ENCODE data around the gene IQCM.

The IQCM gene

DNA sequence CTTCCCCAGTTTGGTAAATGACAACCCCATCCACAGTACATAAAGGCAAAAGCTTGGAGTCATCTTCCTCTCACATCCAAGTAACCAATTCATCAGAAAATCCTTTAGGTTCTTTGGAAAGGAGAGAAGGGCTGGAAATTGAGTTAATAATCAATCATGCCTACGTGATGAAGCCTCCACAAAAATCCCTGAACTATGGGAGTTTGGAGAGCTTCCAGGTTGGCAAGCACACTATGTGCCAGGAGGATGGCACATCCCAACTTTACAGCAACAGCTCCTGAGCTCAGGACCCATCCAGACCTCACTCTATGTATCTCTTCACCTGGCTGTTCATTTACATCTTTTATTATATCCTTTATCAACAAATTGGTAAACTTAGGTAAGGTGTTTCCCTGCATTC lies 98.9 kb downstream of the IQCM start:
- no peaks in the 10 kb centered on the region for H3K27me3 ChIP-seq (ENCODE audit: control insufficient read depth in 2 of 2, insufficient read depth in 2 of 2, low read length in 2 of 2)
- no peaks in the 10 kb centered on the region for H3K4me1 ChIP-seq (ENCODE audit: control insufficient read depth in 2 of 2, insufficient read depth in 2 of 2, low read length in 2 of 2)
- no peak overlapping the region for H3K9ac ChIP-seq (ENCODE audit: low read depth in 1 of 2, low read length in 2 of 2)
- H3K9me3 ChIP-seq (ENCODE audit: control insufficient read depth in 2 of 2, low read length in 2 of 2) = peaks cover 0 to 3% of the 10 kb centered on the region in 2 donors
- H3K27ac ChIP-seq (ENCODE audit: low read depth in 2 of 2, low read length in 2 of 2) = no peak overlapping the region
- H3K36me3 ChIP-seq (ENCODE audit: control insufficient read depth in 2 of 2, insufficient read depth in 2 of 2, low read length in 2 of 2) = no peaks in the 10 kb centered on the region
- H3K4me3 ChIP-seq (ENCODE audit: low read length in 2 of 2) = no peak overlapping the region

- Histone ChIP-seq H3K4me1 (ENCODE audit: control insufficient read depth in 2 of 2, insufficient read depth in 2 of 2, low read length in 2 of 2) (peaks cover 0 to 3% of the 10 kb centered on the region in 2 donors), H3K27ac (ENCODE audit: low read depth in 2 of 2, low read length in 2 of 2) (no peak overlapping the region), H3K9ac (ENCODE audit: low read depth in 1 of 2, low read length in 2 of 2) (no peak overlapping the region), H3K9me3 (ENCODE audit: control insufficient read depth in 2 of 2, low read length in 2 of 2) (peaks cover 0 to 3% of the 10 kb centered on the region in 2 donors), H3K4me3 (ENCODE audit: low read length in 2 of 2) (no peak overlapping the region), H3K36me3 (ENCODE audit: control insufficient read depth in 2 of 2, insufficient read depth in 2 of 2, low read length in 2 of 2) (no peaks in the 10 kb centered on the region), H3K27me3 (ENCODE audit: control insufficient read depth in 2 of 2, insufficient read depth in 2 of 2, low read length in 2 of 2) (no peaks in the 10 kb centered on the region)
These were observed 99.6 kb downstream of the IQCM start for GRCh38 chr4:149715822-149716585.

- H3K4me1 ChIP-seq (ENCODE audit: control insufficient read depth in 2 of 2, insufficient read depth in 2 of 2, low read length in 2 of 2) = peaks cover 0 to 11% of the 10 kb centered on the region in 2 donors
- no peak overlapping the region for H3K27ac ChIP-seq (ENCODE audit: low read depth in 2 of 2, low read length in 2 of 2)
- H3K4me3 ChIP-seq (ENCODE audit: low read length in 2 of 2) = no peak overlapping the region
- H3K9me3 ChIP-seq (ENCODE audit: control insufficient read depth in 2 of 2, low read length in 2 of 2) = peaks cover 0 to 3% of the 10 kb centered on the region in 2 donors
- no peak overlapping the region for H3K9ac ChIP-seq (ENCODE audit: low read depth in 1 of 2, low read length in 2 of 2)
- no peaks in the 10 kb centered on the region for H3K36me3 ChIP-seq (ENCODE audit: control insufficient read depth in 2 of 2, insufficient read depth in 2 of 2, low read length in 2 of 2)
- no peaks in the 10 kb centered on the region for H3K27me3 ChIP-seq (ENCODE audit: control insufficient read depth in 2 of 2, insufficient read depth in 2 of 2, low read length in 2 of 2)
These were observed 102.6 kb downstream of the IQCM start for GRCh38 chr4:149713031-149713430.

DNA sequence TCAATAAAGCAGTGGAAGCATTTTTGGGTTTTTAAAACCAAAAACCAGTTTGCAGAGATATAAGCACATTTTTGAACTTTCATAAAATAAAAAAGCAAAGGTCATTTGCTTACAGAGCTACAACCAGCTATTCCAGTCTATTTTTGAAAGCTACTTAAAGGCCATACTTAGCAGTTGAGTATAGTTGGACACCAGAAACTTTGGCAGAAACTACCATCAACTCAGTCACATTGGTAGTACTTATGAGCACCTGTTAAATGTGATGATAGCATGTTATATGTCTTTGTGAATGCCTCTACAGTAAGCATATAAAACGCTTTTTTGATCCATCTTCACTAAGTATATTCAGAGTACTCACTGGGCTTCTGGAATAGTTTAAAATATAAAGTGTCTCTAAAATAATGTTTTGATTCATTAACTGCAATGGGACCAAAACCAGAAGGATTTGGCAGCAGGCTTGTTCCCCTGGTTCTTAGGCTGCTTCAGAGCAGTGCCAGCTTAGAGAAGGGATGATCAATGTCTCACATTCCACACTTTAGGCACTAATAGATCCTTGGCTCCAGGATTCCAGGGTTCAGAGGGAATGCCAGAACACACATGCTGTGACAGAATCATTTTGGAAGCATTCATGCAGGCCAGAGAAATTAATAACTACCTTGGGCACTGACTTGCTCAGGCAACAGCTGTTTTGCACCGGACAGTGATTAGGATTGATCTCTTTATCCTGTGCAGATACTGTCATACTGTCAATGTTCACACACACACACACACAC lies 103.9 kb downstream of the IQCM start:
- H3K36me3 ChIP-seq (ENCODE audit: control insufficient read depth in 2 of 2, insufficient read depth in 2 of 2, low read length in 2 of 2) = no peaks in the 10 kb centered on the region
- H3K4me3 ChIP-seq (ENCODE audit: low read length in 2 of 2) = no peak overlapping the region
- H3K4me1 ChIP-seq (ENCODE audit: control insufficient read depth in 2 of 2, insufficient read depth in 2 of 2, low read length in 2 of 2) = peaks cover 0 to 11% of the 10 kb centered on the region in 2 donors
- H3K27ac ChIP-seq (ENCODE audit: low read depth in 2 of 2, low read length in 2 of 2) = no peak overlapping the region
- H3K27me3 ChIP-seq (ENCODE audit: control insufficient read depth in 2 of 2, insufficient read depth in 2 of 2, low read length in 2 of 2) = no peaks in the 10 kb centered on the region
- H3K9me3 ChIP-seq (ENCODE audit: control insufficient read depth in 2 of 2, low read length in 2 of 2) = peaks cover 0 to 3% of the 10 kb centered on the region in 2 donors
- H3K9ac ChIP-seq (ENCODE audit: low read depth in 1 of 2, low read length in 2 of 2) = no peak overlapping the region

- H3K4me1 ChIP-seq (ENCODE audit: control insufficient read depth in 2 of 2, insufficient read depth in 2 of 2, low read length in 2 of 2) = peaks cover 0 to 11% of the 10 kb centered on the region in 2 donors
- no peak overlapping the region for H3K27ac ChIP-seq (ENCODE audit: low read depth in 2 of 2, low read length in 2 of 2)
- H3K9me3 ChIP-seq (ENCODE audit: control insufficient read depth in 2 of 2, low read length in 2 of 2) = no peaks in the 10 kb centered on the region
- no peaks in the 10 kb centered on the region for H3K27me3 ChIP-seq (ENCODE audit: control insufficient read depth in 2 of 2, insufficient read depth in 2 of 2, low read length in 2 of 2)
- H3K9ac ChIP-seq (ENCODE audit: low read depth in 1 of 2, low read length in 2 of 2) = no peak overlapping the region
- no peak overlapping the region for H3K4me3 ChIP-seq (ENCODE audit: low read length in 2 of 2)
- no peaks in the 10 kb centered on the region for H3K36me3 ChIP-seq (ENCODE audit: control insufficient read depth in 2 of 2, insufficient read depth in 2 of 2, low read length in 2 of 2)
These were observed 106.0 kb downstream of the IQCM start for GRCh38 chr4:149709640-149710039.

DNA sequence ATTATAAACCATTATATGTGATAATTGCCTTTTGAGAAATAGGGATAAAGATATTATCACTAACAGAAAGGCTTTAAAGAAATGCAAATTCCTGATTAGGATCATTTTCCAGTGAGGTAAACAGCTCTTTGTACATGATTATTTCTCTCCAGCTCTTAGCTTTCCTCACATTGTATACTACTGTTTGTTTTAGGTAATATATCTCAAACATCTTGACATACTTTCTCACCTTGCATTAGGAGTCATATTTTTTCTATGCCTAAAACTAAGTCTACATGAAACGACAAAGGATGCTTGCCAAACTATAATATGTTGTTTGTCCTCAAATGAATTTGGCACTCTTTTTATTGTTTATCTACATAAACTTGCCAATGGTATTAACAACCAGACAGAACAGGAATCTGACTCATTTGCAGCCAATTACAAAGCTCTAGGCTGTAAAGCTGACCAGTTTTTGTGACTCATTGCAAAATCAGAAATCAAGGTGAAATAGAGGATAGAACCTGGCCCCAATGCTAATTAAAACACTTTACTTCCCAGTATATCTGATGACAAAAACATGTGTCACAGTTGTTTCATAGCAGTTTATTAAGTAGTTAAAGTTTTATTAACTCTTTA lies 107.0 kb downstream of the IQCM start:
- no peak overlapping the region for H3K27ac ChIP-seq (ENCODE audit: low read depth in 2 of 2, low read length in 2 of 2)
- no peaks in the 10 kb centered on the region for H3K27me3 ChIP-seq (ENCODE audit: control insufficient read depth in 2 of 2, insufficient read depth in 2 of 2, low read length in 2 of 2)
- peaks cover 0 to 11% of the 10 kb centered on the region in 2 donors for H3K4me1 ChIP-seq (ENCODE audit: control insufficient read depth in 2 of 2, insufficient read depth in 2 of 2, low read length in 2 of 2)
- H3K36me3 ChIP-seq (ENCODE audit: control insufficient read depth in 2 of 2, insufficient read depth in 2 of 2, low read length in 2 of 2) = no peaks in the 10 kb centered on the region
- H3K9me3 ChIP-seq (ENCODE audit: control insufficient read depth in 2 of 2, low read length in 2 of 2) = no peaks in the 10 kb centered on the region
- no peak overlapping the region for H3K4me3 ChIP-seq (ENCODE audit: low read length in 2 of 2)
- no peak overlapping the region for H3K9ac ChIP-seq (ENCODE audit: low read depth in 1 of 2, low read length in 2 of 2)

- H3K27ac ChIP-seq (ENCODE audit: low read depth in 2 of 2, low read length in 2 of 2) = no peak overlapping the region
These were observed 107.8 kb downstream of the IQCM start for GRCh38 chr4:149707862-149708261.

GRCh38 chr4:149706942-149707341 lies 108.7 kb downstream of the IQCM start:
- Histone ChIP-seq H3K27ac (ENCODE audit: low read depth in 2 of 2, low read length in 2 of 2) (no peak overlapping the region), H3K27me3 (ENCODE audit: control insufficient read depth in 2 of 2, insufficient read depth in 2 of 2, low read length in 2 of 2) (no peaks in the 10 kb centered on the region), H3K4me1 (ENCODE audit: control insufficient read depth in 2 of 2, insufficient read depth in 2 of 2, low read length in 2 of 2) (peaks cover 0 to 15% of the 10 kb centered on the region in 2 donors), H3K9me3 (ENCODE audit: control insufficient read depth in 2 of 2, low read length in 2 of 2) (no peaks in the 10 kb centered on the region), H3K9ac (ENCODE audit: low read depth in 1 of 2, low read length in 2 of 2) (no peak overlapping the region), H3K4me3 (ENCODE audit: low read length in 2 of 2) (no peak overlapping the region), H3K36me3 (ENCODE audit: control insufficient read depth in 2 of 2, insufficient read depth in 2 of 2, low read length in 2 of 2) (no peaks in the 10 kb centered on the region)

More at GRCh38 chr4:149707862-149708261, 107.8 kb downstream of the IQCM start:
- Histone ChIP-seq H3K9me3 (ENCODE audit: control insufficient read depth in 2 of 2, low read length in 2 of 2) (no peaks in the 10 kb centered on the region), H3K9ac (ENCODE audit: low read depth in 1 of 2, low read length in 2 of 2) (no peak overlapping the region), H3K4me1 (ENCODE audit: control insufficient read depth in 2 of 2, insufficient read depth in 2 of 2, low read length in 2 of 2) (peaks cover 0 to 11% of the 10 kb centered on the region in 2 donors), H3K36me3 (ENCODE audit: control insufficient read depth in 2 of 2, insufficient read depth in 2 of 2, low read length in 2 of 2) (no peaks in the 10 kb centered on the region), H3K27me3 (ENCODE audit: control insufficient read depth in 2 of 2, insufficient read depth in 2 of 2, low read length in 2 of 2) (no peaks in the 10 kb centered on the region), H3K4me3 (ENCODE audit: low read length in 2 of 2) (no peak overlapping the region)

- Histone ChIP-seq H3K4me1 (ENCODE audit: control insufficient read depth in 2 of 2, insufficient read depth in 2 of 2, low read length in 2 of 2) (peaks cover 0 to 13% of the 10 kb centered on the region in 2 donors), H3K9me3 (ENCODE audit: control insufficient read depth in 2 of 2, low read length in 2 of 2) (no peaks in the 10 kb centered on the region), H3K4me3 (ENCODE audit: low read length in 2 of 2) (no peak overlapping the region)
These were observed 113.0 kb downstream of the IQCM start for GRCh38 chr4:149702414-149703293.

More at GRCh38 chr4:149702414-149703293, 113.0 kb downstream of the IQCM start:
- H3K27me3 ChIP-seq (ENCODE audit: control insufficient read depth in 2 of 2, insufficient read depth in 2 of 2, low read length in 2 of 2) = no peaks in the 10 kb centered on the region
- no peak overlapping the region for H3K9ac ChIP-seq (ENCODE audit: low read depth in 1 of 2, low read length in 2 of 2)
- H3K36me3 ChIP-seq (ENCODE audit: control insufficient read depth in 2 of 2, insufficient read depth in 2 of 2, low read length in 2 of 2) = no peaks in the 10 kb centered on the region
- no peak overlapping the region for H3K27ac ChIP-seq (ENCODE audit: low read depth in 2 of 2, low read length in 2 of 2)
